Raji (cell line): ENCODE data around the gene TCP1.

Source experiments
- POLR2A ChIP-seq: IDR thresholded peaks from 2 replicates; pipeline ENCODE4 v1.6.1; 2011; ENCODE audit warnings: low read depth, low read length, control low read depth; ENCODE audit not compliant: insufficient read depth

TCP1 gene

GRCh38 chr6:159728531-159728964, 60.9 kb downstream of the TCP1 start:
- TF ChIP-seq POLR2A = no peak
